GM18505 (cell line): ENCODE data around the gene FMNL3.

Experiments used
- ATAC-seq: cut with Tn5 transposase; IDR thresholded peaks from one replicate; pipeline ENCODE4 v1.9.1; 2021; ENCODE audit not compliant: unreplicated experiment
- POLR2A ChIP-seq: IDR thresholded peaks from 4 replicates; pipeline ENCODE4 v1.6.1; 2011; ENCODE audit warnings: borderline replicate concordance; ENCODE audit not compliant: insufficient read depth, insufficient read length; ENCODE audit errors: extremely low read depth

FMNL3 gene

DNA sequence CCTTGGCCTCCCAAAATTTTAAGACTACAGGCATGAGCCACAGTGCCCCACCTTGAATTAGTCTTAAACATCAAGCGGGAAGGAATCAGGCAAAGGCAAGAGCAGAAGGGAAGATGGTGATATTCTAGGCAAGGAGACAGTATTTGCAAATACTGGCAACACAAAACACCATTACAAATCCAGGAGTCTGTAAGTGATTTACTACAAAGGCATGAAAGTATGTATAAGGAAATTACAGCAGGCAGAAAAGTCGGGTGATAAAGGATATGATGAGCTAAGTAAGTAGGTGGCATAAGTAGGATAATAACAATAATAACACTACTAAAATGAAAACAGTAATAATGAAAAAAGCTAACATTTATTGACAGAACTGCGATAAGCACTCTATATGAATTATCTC, 28.5 kb downstream of the FMNL3 start:
- no peak for TF ChIP-seq POLR2A
- ATAC-seq: no peak

DNA sequence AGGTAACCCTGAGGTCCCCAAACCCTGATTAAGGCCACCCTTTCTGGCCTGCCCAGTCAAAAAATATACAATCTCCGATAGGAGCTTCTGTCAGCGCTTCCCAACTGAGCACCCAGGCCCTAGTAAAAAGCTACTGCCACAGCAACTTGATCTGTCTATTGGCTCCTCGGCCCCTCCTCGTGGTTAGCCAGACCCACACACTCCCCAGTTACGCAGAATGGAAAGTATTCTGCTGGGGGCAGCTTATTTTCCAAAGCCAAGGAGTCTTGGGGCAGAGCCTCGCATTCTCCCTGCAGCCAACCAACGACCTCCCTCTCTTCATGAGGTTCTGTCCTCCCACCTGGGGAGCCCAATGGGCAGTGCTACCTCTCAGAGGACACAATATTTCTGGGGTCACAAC, 32.1 kb downstream of the FMNL3 start:
- ATAC-seq: no peak
- no peak for TF ChIP-seq POLR2A

- no peak for TF ChIP-seq POLR2A
- no peak for ATAC-seq
Observed at GRCh38 chr12:49674318-49674981, 32.8 kb downstream of the FMNL3 start.

- no peak for TF ChIP-seq POLR2A
- no peak for ATAC-seq
Observed at GRCh38 chr12:49673446-49674317, 33.5 kb downstream of the FMNL3 start.

DNA sequence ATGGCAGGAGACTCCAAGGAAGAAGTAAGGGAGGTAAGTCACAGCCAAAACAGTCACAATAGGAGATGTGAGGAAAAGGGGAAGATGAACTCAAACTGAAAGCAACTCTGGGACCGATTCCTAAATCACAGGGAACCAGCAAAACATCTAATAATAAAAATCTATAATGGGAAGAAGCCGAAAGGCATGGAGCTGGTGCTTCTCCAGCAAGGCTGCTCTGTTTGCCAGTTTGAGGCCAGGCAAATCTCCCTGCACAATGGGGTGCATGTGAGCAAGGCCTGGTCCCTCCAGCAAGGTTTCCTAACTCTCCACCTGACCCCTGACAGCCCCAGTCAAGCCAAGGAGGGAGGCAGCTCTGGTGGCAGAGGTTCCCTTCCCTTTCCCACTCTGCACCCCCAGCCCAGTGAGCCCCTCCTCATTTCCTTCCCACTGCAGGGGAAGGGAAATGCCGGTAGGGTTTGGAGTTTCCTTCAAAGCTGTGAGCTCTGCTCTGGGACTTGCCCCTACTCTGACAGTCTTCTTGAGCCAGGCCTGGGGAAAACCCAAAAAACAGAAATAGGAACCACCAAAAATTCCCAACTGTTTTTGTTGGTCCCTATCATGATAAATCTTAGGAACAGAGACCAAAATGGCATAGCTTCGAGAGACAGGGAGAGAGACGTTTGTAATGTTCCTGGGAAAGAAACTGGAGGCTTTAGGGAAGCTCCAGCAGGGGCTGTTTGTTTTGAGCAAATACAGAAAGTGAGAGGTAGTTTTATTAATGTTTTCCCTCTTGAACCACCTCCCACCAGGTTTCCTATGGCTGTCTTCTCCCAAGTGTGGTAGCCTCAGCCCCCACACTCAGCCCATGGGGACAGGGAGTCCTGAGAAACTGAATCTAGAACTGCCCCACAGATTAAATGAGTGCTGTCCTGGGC, 34.6 kb downstream of the FMNL3 start:
- TF ChIP-seq POLR2A: no peak
- ATAC-seq: no peak

DNA sequence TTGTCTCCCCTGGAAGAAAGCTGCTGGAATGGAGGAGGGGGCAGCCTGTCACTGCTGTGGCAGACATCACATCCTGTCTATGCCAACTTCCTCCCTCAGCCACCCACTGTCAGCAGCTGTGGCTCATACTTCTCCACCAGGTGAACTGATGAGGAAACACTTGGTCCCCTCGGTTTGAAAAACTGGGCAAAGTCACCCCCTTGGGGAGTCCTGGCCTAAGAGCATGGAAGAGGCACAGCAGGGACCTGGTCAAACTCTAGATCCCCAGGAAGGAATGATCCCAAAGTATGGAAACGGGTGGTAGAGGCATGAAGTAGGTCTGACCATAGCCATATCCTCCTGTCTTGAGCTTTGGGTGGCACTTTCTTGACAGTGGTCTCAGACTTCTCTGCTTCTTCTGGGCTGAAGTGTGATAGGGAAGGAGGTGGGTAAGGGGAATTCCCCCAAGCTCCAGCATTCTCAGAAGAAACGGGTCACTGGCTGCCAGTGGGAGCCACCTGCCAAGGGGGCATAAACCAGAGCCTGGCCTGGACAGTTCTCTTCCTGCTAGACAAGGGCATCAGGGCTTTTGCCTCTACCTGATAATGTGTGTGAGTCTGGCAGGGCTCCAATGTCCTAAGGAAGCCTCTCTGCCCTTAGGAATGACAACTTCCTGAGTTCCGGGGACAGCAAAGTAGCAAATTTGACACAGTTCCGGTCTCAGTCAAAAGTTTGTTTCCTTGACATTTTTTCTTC, 36.0 kb downstream of the FMNL3 start:
- no peak for TF ChIP-seq POLR2A

GRCh38 chr12:49669796-49670195, 37.4 kb downstream of the FMNL3 start:
- no peak for TF ChIP-seq POLR2A
- ATAC-seq: no peak

More for the DNA sequence above, 36.0 kb downstream of the FMNL3 start:
- ATAC-seq: no peak

DNA sequence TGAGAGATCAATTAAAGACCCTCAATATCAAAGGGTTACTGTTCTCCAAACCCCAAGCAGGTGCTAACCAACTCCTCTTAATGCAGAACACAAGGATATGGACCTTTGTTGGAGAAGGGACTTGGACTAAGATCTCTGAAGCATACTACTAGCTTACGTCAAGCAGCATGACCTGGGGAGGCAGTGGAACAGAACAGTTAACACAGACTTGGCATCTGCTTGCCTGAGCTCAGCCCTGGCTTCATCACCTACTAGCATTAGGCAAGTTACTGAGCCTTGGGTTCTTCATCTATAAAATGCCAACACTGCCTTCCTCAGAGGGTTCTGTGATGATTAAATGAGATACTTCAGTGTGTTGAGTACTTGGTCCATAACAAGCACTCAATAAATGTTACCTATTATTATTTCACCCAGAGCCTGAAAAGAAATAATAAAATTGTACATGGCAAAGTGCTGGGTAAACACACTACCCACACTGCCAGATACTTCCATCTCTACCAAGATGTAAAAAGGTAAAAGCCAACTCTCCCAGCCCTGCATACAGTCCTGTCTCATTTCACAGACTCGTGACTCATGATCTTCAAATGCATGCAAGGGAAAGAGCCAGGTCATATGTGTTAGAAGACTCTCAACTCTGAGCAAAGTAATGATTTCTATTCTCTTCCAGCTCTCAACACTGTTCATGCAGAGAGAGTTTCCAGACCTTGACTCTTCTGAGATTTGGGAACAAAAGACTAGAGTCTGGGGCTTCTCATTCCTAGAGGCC, 39.7 kb downstream of the FMNL3 start:
- TF ChIP-seq POLR2A: no peak
- ATAC-seq: no peak

DNA sequence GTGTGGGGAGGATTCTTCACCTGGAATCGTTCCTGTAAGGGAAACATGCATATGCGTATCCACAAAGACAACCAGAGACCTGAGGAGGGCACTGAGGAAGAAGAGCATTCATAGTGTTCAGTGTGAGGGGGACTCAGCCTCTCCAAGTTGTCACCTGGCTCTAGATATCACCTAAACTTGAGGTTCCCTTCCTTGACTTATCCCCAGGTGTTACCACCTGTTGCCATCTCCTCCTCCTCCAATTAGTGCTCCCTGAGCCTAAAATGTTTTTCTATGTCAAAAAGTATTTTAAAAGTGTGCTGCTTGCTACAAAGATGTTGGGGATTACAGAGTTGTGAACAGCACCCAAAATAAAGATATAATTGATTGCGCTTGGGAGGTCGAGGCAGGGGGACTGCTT, 41.0 kb downstream of the FMNL3 start:
- ATAC-seq: no peak
- TF ChIP-seq POLR2A: no peak

- TF ChIP-seq POLR2A: no peak
- ATAC-seq: no peak
Observed at GRCh38 chr12:49665384-49665783, 41.8 kb downstream of the FMNL3 start.

DNA sequence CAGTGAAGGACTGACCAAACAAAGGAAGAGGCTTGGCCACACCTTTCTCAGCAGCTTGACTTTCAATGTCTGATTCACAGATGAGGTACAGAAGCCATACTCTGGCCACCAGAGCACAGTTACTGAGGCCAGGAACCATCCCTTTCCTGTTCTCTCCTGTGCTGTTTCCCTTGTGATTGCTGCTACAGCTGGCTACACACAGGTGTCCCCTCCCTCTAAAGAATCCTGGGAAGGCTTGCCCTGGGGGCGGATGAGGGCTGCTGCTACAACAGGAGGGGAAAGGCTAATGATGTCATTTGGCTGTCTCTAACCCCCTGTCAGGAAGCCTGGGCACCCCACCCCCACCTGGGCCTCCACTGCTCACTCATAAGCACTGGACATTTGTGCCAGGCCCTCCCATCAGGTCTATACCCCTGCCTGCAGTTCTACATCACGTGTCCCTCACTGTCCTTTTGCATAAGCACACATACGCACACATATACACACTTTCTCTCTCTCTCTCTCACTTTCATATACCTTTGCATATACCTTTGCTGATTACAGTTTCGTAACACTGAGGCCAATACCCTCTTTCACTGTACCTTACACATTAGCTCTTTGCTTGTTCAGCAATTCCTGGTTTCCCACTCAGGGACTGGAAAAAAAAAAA, 42.5 kb downstream of the FMNL3 start:
- TF ChIP-seq POLR2A: no peak
- peak; percentile 53 for ATAC-seq
